WI38 (cell line): ENCODE data around the gene TNFRSF21.
"Not testable (repeated sequence)": the region's sequence is repeated elsewhere in the genome, so short reads cannot be mapped to it uniquely, and the experiment has no call there.

Experiments
- H3K4me3 ChIP-seq: 2 replicates; pipeline ENCODE4 v1.5.1; 2011; ENCODE audit warnings: low read depth, mild to moderate bottlenecking, control low read depth, low read length
- CTCF ChIP-seq: IDR thresholded peaks from 2 replicates; pipeline ENCODE4 v1.5.1; 2012; ENCODE audit warnings: low read depth, mild to moderate bottlenecking, control low read depth, low read length

TNFRSF21 gene

GRCh38 chr6:47235964-47236760, 73.5 kb downstream of the TNFRSF21 start:
- no peak for TF ChIP-seq CTCF
- H3K4me3 ChIP-seq: no peak overlapping the region

- no peak overlapping the region for H3K4me3 ChIP-seq
- no peak for TF ChIP-seq CTCF
These were observed 74.3 kb downstream of the TNFRSF21 start for GRCh38 chr6:47235421-47235820.

- H3K4me3 ChIP-seq: no peak overlapping the region
- TF ChIP-seq CTCF: no peak
These were observed 75.3 kb downstream of the TNFRSF21 start for GRCh38 chr6:47234266-47234933.

- no peak for TF ChIP-seq CTCF
- no peak overlapping the region for H3K4me3 ChIP-seq
These were observed 78.6 kb downstream of the TNFRSF21 start for GRCh38 chr6:47231151-47231550.

GRCh38 chr6:47230579-47230978, 79.1 kb downstream of the TNFRSF21 start:
- no peak for TF ChIP-seq CTCF
- no peak overlapping the region for H3K4me3 ChIP-seq

DNA sequence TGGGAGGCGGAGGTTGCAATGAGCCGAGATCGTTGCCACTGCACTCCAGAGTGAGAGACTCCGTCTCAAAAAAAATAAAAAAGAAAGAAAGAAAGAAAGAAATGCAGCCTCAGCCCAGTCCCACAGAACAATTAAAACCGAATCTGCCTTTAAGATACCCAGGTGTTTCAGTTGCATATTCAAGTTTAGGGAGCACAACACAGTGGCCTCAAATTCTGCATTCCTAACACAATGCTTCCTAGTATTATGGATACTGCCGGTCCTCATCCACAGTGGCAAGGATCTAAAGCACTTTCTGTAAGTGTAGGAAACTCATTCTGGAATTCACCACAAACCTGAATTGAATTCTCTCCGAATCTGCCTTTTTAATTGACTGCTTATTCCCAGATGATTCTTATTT, 80.5 kb downstream of the TNFRSF21 start:
- no peak for TF ChIP-seq CTCF
- no peak overlapping the region for H3K4me3 ChIP-seq

DNA sequence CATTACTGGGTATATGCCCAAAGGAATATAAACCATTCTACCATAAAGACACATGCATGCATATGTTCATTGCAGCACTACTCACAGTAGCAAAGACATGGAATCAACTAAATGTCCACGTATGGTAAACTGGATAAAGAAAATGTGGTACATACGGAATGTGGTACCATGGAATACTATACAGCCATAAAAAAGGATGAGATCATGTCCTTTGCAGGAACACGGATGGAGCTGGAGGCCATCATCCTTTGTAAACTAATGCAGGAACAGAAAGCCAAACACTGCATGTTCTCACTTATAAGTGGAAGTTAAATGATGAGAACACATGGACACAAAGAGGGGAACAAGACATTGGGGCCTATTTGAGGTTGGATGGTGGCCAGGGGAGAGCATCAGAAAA, 81.6 kb downstream of the TNFRSF21 start:
- not testable (repeated sequence) for H3K4me3 ChIP-seq

DNA sequence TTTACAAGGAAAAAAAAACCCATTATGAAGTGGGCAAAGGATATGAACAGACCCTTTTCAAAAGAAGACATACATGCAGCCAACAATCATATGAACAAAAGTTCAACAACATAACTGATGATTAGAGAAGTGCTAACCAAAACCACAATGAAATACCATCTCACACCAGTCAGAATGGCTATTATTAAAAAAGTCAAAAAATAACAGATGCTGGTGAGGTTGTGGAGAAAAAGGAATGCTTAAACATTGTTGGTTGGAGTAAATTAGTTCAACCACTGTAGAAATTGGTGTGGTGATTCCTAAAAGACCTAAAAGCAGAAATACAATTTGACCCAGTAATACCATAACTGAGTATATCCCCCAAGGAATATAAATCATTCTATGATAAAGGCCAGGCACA, 86.5 kb downstream of the TNFRSF21 start:
- not testable (repeated sequence) for H3K4me3 ChIP-seq
